IPS DF 4.7 (cell line): ENCODE results near the gene STKLD1.
"Not testable (repeated sequence)": the region's sequence is repeated elsewhere in the genome, so short reads cannot be mapped to it uniquely, and the experiment has no call there.

Source experiments
- DNase-seq: peaks from one replicate; pipeline ENCODE4 v3.0.0-alpha.2; 2013; ENCODE audit warnings: low spot score; ENCODE audit errors: extremely low read depth

Gene STKLD1

GRCh38 chr9:133361507-133362092 is 14.6 kb upstream of the STKLD1 start:
- no peak for DNase-seq

GRCh38 chr9:133362359-133363044 is 13.7 kb upstream of the STKLD1 start:
- DNase-seq = no peak

- no peak for DNase-seq
These were observed 9.7 kb upstream of the STKLD1 start for GRCh38 chr9:133366435-133366834.

GRCh38 chr9:133367221-133367620 is 8.9 kb upstream of the STKLD1 start:
- no peak for DNase-seq

GRCh38 chr9:133367778-133368177 is 8.4 kb upstream of the STKLD1 start:
- DNase-seq = no peak

GRCh38 chr9:133368249-133368881 is 7.8 kb upstream of the STKLD1 start:
- no peak for DNase-seq

- no peak for DNase-seq
These were observed 6.7 kb upstream of the STKLD1 start for GRCh38 chr9:133369422-133369821.

- DNase-seq = no peak
These were observed 6.2 kb upstream of the STKLD1 start for GRCh38 chr9:133369933-133370332.

GRCh38 chr9:133370685-133371084 is 5.5 kb upstream of the STKLD1 start:
- no peak for DNase-seq

- no peak for DNase-seq
These were observed 4.9 kb upstream of the STKLD1 start for GRCh38 chr9:133371261-133371711.

- no peak for DNase-seq
These were observed 4.0 kb upstream of the STKLD1 start for GRCh38 chr9:133372144-133372543.

GRCh38 chr9:133374612-133375115 is 1.5 kb upstream of the STKLD1 start:
- no peak for DNase-seq

- DNase-seq = no peak
These were observed 946 bp upstream of the STKLD1 start for GRCh38 chr9:133375116-133375723.

- not testable (repeated sequence) for DNase-seq
These were observed 1.1 kb downstream of the STKLD1 start for GRCh38 chr9:133377280-133377679.

GRCh38 chr9:133377721-133378216 is 1.6 kb downstream of the STKLD1 start:
- no peak for DNase-seq

- DNase-seq = no peak
These were observed 2.3 kb downstream of the STKLD1 start for GRCh38 chr9:133378408-133378962.

- no peak for DNase-seq
These were observed 3.3 kb downstream of the STKLD1 start for GRCh38 chr9:133379153-133380086.

- DNase-seq = no peak
These were observed 4.6 kb downstream of the STKLD1 start for GRCh38 chr9:133380734-133381133.

- DNase-seq = no peak
These were observed 6.5 kb downstream of the STKLD1 start for GRCh38 chr9:133382507-133383141.

GRCh38 chr9:133383438-133383837 is 7.3 kb downstream of the STKLD1 start:
- no peak for DNase-seq
